Rectal smooth muscle tissue (tissue), 1 donor: Measurements from ENCODE around the gene FAM181A.
A peak's percentile ranks its signal among the peaks of the same experiment; 100 is the strongest.

Experiments used
- H3K27ac ChIP-seq: one replicate; pipeline ENCODE4 v1.7.0; 2013; ENCODE audit warnings: low read depth, low read length, inconsistent platforms
- H3K27me3 ChIP-seq: one replicate; pipeline ENCODE4 v1.7.0; 2013; ENCODE audit warnings: low read length; ENCODE audit not compliant: control insufficient read depth, insufficient read depth
- H3K36me3 ChIP-seq: one replicate; pipeline ENCODE4 v1.7.0; 2013; ENCODE audit warnings: low read length; ENCODE audit not compliant: control insufficient read depth, insufficient read depth
- H3K4me1 ChIP-seq: one replicate; pipeline ENCODE4 v1.7.0; 2013; ENCODE audit warnings: low read length; ENCODE audit not compliant: control insufficient read depth, insufficient read depth
- H3K4me3 ChIP-seq: one replicate; pipeline ENCODE4 v1.7.0; 2013; ENCODE audit warnings: low read length
- H3K9ac ChIP-seq: one replicate; pipeline ENCODE4 v1.7.0; 2013; ENCODE audit warnings: low read length

The FAM181A gene

DNA sequence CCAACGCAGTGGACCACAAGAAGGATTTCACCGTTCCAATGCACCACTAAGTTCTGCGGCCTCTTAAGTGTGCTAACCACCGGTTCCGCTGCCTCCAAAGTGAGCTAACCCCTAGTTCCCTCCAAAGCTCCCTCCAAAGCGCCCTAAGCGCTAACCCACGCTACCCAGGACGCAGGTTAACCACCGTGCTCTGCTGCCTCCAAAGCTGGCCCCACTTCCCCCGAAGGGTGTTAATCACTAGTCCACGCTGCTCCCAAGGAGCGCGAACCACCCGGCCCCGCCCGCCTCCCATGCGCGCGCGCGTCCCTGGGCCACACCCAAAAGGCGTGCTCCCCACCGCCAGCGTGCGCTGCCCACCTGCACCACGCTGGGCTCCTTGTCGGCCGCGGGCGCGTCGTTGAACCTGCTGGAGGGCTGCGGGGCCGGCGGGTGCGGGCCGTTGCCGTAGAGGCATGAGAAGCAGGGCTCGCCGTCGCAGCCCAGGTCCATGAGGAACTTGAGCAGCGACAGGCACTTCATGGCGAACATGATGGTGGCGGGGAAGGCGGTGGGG lies 11.7 kb downstream of the FAM181A start:
- H3K36me3 ChIP-seq = peaks cover 17% of the 10 kb centered on the region
- peak overlapping the region; percentile 22 for H3K4me3 ChIP-seq
- no peak overlapping the region for H3K9ac ChIP-seq
- H3K27ac ChIP-seq = peak overlapping the region; percentile 57
- H3K27me3 ChIP-seq = peaks cover 2% of the 10 kb centered on the region
- H3K4me1 ChIP-seq = no peaks in the 10 kb centered on the region

GRCh38 chr14:93939304-93940229 lies 12.4 kb downstream of the FAM181A start:
- Histone ChIP-seq H3K27me3 (peaks cover 2% of the 10 kb centered on the region), H3K4me1 (no peaks in the 10 kb centered on the region), H3K9ac (no peak overlapping the region), H3K36me3 (peaks cover 17% of the 10 kb centered on the region), H3K4me3 (peak overlapping the region; percentile 22), H3K27ac (peak overlapping the region; percentile 57)

DNA sequence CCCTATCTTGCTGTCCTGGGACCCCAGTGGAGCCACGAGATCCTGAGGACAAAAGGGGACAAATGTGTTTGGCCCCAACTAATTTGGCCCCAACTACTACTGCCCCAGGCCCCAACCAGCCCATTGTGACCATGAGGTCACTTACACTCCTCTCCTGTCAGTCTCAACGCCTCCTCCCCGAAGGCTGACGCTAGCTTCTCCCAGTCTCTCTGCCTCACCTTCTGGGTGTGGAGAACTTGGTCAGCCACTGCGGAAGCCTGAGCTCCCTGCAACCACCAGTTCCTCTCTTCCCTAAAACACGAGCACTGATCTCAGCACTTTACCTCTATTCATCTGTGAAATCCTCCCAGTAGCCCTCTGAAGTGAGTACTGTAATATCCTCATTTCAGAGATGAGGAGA lies 13.3 kb downstream of the FAM181A start:
- Histone ChIP-seq H3K27me3 (peaks cover 2% of the 10 kb centered on the region), H3K36me3 (peaks cover 20% of the 10 kb centered on the region), H3K9ac (no peak overlapping the region), H3K4me3 (no peak overlapping the region), H3K27ac (peak overlapping the region; percentile 57), H3K4me1 (no peaks in the 10 kb centered on the region)

DNA sequence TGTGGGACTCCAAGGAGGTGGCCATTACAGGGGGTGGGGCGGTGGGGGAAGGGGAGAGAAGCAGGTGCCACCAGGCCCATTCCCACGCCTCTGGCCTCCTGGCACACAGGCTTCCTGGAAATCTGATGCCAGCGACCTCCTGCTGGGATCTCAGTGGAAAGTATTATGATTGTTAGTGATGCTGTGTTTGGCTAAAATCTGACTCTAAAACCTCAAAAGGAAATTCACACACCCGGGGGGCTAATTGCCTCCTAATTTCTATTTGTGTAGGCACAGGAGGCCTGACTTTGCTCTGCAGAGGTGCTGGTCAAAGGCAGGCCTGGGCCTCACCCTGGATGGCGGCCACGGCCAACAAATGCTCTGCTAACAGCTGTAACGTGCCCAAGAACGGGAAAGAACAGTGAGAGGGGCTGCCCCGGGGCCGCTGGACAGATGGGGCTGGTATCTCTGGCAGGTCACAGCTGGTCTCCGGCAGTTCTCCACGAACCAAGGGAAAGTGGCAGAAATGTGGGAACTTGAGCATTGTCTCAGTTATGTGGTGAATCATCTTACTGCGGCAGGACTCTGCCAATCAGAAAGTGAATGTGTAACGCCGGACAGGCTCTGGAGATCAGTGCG lies 14.3 kb downstream of the FAM181A start:
- Histone ChIP-seq H3K27ac (peak overlapping the region; percentile 50), H3K27me3 (peaks cover 2% of the 10 kb centered on the region), H3K9ac (no peak overlapping the region), H3K4me1 (no peaks in the 10 kb centered on the region), H3K36me3 (peaks cover 20% of the 10 kb centered on the region), H3K4me3 (no peak overlapping the region)

GRCh38 chr14:93943052-93943451 lies 15.9 kb downstream of the FAM181A start:
- Histone ChIP-seq H3K9ac (no peak overlapping the region), H3K36me3 (peaks cover 16% of the 10 kb centered on the region), H3K27ac (peak overlapping the region; percentile 5), H3K4me3 (no peak overlapping the region), H3K27me3 (peaks cover 2% of the 10 kb centered on the region), H3K4me1 (no peaks in the 10 kb centered on the region)

GRCh38 chr14:93943930-93944329 lies 16.8 kb downstream of the FAM181A start:
- H3K4me3 ChIP-seq = no peak overlapping the region
- H3K27ac ChIP-seq = peak overlapping the region; percentile 21
- peaks cover 2% of the 10 kb centered on the region for H3K27me3 ChIP-seq
- no peaks in the 10 kb centered on the region for H3K4me1 ChIP-seq
- H3K9ac ChIP-seq = no peak overlapping the region
- peaks cover 16% of the 10 kb centered on the region for H3K36me3 ChIP-seq

- Histone ChIP-seq H3K4me3 (no peak overlapping the region), H3K27ac (no peak overlapping the region), H3K27me3 (peaks cover 2% of the 10 kb centered on the region), H3K4me1 (no peaks in the 10 kb centered on the region), H3K36me3 (peaks cover 16% of the 10 kb centered on the region), H3K9ac (no peak overlapping the region)
These were observed 17.4 kb downstream of the FAM181A start for GRCh38 chr14:93944348-93945069.

GRCh38 chr14:93945070-93945399 lies 17.9 kb downstream of the FAM181A start:
- Histone ChIP-seq H3K4me3 (no peak overlapping the region), H3K36me3 (peaks cover 20% of the 10 kb centered on the region), H3K27ac (peak overlapping the region; percentile 1), H3K9ac (no peak overlapping the region), H3K4me1 (no peaks in the 10 kb centered on the region), H3K27me3 (peaks cover 2% of the 10 kb centered on the region)

DNA sequence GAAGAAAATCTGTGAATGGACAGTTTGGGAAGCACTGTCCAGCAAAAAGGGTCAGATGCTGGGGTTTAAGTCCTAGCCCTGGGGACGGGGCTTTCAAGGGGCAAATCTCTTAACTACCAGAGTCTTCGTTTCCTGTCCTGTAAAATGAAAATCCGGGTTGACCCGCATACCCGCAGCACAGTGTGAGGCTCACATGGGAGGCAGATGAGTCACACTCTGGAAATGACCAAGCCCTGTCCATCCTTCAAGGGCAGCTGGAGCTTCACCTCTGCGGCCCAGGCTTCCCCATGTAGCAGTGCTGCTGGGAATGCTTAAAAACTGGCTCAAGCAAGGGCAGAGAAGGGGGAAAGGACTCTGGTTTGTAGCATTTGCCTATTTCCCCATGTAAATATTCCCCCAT lies 19.0 kb downstream of the FAM181A start:
- Histone ChIP-seq H3K36me3 (peaks cover 29% of the 10 kb centered on the region), H3K27ac (no peak overlapping the region), H3K9ac (no peak overlapping the region), H3K4me3 (no peak overlapping the region), H3K27me3 (no peaks in the 10 kb centered on the region), H3K4me1 (no peaks in the 10 kb centered on the region)

GRCh38 chr14:93946541-93947090 lies 19.5 kb downstream of the FAM181A start:
- Histone ChIP-seq H3K27me3 (no peaks in the 10 kb centered on the region), H3K4me3 (no peak overlapping the region), H3K36me3 (peaks cover 29% of the 10 kb centered on the region), H3K27ac (no peak overlapping the region), H3K9ac (no peak overlapping the region), H3K4me1 (no peaks in the 10 kb centered on the region)

- H3K36me3 ChIP-seq = peaks cover 30% of the 10 kb centered on the region
- H3K9ac ChIP-seq = no peak overlapping the region
- no peaks in the 10 kb centered on the region for H3K4me1 ChIP-seq
- H3K4me3 ChIP-seq = no peak overlapping the region
- no peaks in the 10 kb centered on the region for H3K27me3 ChIP-seq
- no peak overlapping the region for H3K27ac ChIP-seq
These were observed 20.1 kb downstream of the FAM181A start for GRCh38 chr14:93947282-93947681.

DNA sequence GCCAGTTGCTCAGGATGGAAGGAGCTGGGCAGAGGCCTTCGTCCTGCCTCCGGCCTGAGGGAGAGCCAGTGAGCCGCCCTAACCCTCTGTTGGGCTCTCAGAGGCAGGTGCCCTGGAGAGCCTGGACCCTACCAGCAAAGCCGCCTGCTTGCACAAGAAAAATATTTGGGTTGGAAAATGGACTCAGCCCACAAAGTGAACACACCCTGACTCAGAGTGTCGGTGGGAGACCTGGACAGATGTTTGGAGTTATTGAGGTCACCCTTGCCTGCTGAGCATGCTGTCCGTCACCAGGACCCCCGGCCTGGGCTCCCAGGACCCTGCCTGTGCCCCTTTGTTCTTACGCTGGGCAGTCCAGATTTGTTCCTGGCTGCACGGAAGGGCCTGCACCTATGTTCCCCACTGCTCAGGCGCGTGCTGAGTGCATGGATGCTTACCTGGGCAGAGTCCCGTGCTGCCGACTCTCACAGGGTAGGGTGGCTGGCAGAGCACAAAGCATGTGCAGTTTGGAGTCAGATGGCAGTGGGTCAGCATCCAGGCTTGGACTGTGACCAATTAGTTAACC lies 22.4 kb downstream of the FAM181A start:
- Histone ChIP-seq H3K4me1 (peaks cover 7% of the 10 kb centered on the region), H3K4me3 (no peak overlapping the region), H3K9ac (no peak overlapping the region), H3K27ac (no peak overlapping the region), H3K36me3 (peaks cover 23% of the 10 kb centered on the region), H3K27me3 (no peaks in the 10 kb centered on the region)
